CMK (cell line): ENCODE results near the gene PLCH1.

Experiments used
- DNase-seq: peaks from one replicate; pipeline ENCODE4 v3.0.0-alpha.2; 2010; ENCODE audit warnings: low read depth

The PLCH1 gene

DNA sequence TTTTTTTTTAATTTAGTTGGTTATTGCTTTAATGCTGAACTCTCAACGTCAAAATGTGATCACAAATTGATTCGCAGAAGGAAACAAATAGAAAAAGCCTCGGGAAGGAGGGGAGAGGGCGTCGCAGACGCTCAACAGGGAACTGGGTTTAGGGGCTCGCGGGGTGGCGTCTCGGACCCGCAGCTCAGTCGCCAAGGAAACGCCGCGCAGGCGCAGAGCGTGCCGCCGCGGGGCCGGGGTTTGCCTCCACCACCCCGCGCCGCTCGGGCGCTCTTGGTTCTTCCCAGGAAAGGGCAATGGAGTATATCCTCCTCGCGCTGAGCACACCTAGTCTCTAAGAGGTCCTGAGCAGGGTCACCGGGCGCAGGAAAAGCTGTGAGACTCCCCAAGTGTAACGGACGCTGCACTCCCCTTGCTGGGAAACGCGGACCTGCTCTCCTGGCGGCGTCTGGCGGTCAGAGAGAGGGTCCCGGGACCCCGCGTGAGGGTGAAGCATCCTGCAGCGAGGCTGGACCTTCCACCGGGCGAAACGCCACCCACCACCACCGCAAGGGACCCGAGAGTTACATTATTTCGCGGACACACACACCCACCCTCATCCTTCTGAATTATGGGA is 753 bp downstream of the PLCH1 start:
- no peak for DNase-seq

DNA sequence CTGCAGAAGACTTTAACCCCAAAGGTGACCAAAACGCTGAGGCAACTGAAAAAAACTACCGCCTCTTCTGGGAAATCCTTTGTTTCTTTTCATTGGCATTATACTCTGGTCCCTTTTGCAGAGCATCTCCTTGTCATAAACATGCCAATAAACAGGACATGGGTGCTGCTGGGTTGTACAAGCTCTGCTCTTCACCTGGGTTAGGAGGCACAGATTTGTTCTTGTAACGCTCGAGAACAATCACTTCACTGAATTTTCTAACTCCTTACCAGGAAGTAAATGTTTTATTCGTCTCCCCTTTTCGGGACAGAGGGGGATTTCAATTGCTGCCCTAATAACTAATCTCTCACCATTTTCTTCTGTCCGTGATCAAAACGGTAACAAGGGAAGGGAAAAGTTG is 1.3 kb downstream of the PLCH1 start:
- no peak for DNase-seq

DNA sequence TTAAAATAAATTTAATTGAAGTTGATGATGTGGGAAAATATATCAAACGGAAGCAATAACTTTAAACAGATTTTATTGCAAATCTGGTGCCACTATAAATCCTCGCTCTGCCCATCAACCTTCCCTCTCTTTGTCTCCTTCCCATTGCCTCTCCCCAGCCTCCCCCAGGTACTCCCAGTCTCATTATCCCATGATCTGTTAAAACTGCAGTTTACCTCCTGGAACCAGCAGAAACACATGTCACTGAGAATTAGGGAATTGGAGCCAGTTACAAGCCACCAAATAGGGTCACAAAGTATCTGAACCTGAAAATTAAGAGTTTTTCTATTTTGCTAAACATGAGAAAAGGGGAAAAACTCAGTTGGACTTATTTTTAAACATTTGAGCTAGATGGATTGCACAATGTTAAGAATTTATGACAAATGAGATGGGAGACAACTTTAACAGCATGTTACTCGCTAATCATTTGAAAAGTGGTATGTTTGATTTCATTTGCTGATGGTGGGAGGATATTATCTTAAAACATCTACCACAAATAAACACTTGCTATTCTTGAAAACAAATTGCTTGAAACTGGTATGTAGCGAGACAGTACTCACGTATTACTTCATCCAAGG is 2.4 kb downstream of the PLCH1 start:
- DNase-seq: no peak

DNA sequence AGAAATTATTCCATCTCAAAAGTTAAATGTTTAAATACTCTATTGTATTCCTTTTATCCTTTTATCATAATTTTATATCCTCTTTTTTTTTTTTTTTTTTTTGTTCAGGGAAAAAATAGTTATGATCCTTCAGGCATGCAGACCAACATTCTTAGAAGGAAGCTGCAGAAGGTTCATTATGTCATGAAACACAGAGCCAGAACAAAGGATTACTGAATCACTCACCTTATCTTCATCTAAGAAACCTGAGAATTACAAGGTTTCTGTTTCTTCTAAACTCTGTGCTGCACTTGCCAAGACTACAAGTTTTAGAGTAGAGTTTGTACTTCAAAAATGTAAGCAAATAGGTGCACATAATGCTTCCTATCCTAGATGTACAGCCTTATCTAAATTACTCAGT is 3.3 kb downstream of the PLCH1 start:
- no peak for DNase-seq

DNA sequence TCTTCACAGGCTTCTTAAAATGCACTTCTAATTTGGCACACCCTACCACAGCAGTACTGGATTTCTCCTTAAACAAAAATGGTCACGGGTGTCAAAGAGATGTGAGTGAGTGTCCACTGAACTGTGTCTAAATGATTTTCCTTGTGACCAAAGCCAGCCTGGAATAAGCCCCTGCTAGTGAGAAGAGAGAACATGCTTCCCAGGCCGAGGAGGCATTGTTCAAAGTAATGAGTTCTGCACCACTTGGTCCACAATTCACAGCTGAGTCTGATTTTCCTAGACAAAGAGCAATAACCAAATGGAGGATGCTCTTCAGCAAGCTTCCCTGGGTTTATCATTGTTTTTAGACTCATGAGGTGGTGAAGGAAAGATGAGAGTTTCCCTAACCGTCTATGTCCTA is 3.8 kb downstream of the PLCH1 start:
- DNase-seq: no peak

DNA sequence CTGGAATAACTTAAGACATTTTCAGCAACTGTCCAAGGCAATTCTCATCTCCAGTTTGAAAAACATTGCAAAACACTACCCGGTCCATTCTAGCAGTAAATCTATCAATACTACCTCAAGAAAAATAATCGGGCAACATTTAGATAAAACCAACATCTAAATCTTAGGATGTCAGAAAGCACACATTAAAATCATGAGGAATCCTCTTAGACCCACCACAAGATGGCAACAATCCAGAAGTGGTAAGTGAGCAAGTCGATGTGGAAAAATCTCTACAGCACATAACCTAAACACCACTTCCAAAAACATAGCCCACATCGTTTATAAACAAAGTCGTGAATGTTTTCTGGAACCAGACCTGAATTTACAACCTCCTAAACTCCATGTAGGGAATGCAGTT is 5.7 kb downstream of the PLCH1 start:
- no peak for DNase-seq

DNA sequence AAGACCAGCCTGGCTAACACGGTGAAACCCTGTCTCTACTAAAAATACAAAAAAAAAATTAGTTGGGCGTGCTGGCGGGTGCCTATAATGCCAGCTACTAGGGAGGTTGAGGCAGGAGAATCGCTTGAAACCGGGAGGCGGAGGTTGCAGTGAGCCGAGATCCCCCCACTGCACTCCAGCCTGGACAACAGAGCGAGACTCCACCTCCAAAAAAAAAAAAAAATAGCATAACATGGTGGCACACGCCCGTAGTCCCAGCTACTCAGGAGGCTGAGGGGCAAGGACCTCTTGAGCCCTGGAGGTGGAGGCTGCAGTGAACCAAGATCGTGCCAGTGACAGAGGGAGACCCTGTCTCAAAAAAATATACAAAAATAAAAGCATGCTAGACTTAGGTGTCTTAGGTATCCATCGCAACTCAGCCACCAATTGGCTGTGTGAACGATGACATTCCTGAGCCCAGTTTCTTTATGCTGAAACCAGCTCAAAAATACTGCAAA is 6.2 kb downstream of the PLCH1 start:
- no peak for DNase-seq

DNA sequence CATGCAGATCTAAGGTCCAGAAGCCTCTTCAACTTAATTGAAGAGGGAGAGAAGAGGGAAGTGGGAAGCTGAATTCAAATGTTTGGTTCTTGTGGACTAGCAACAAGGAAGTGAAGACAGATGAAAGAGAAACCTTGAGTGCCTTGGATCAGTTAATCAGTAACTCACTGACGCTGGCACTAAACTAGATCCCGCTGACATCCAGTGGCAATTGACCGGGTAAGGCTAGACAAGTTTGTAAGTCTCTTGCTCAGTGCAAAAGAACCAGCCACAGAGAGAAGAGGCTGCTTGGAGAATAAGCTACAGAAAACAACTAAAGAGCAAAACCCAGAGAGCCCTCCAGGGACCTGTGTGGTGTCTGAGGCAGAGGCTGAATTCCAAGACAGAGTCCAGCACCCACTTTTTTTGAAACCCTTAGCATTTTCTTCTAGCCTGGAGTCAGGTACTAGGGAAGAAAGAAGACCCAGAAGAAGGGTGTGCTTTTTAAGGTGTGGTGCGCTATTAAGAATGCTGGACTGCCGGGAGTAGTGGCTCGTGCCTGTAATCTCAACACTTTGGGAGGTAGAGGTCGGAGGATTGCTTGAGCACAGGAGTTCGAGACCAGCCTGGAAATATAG is 6.9 kb downstream of the PLCH1 start:
- no peak for DNase-seq

DNA sequence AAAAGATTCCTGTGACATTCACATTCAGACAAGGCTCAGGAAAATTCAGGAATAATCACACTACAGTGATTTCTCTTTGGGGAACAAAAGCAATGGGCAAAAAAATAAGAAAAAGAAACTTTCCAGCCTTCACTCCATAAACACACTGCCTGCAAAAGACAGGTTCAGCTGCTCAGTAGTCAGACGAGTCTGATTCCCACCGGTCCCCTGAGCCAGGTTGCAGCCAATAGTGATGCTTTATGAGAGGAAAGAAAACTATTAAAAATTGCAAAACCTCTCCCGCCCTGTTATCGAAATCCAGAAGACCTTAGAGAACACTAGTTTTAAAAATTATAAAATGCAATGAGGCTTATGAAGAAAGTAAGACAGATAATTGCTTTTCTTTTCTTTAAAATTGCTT is 8.5 kb downstream of the PLCH1 start:
- DNase-seq: no peak

DNA sequence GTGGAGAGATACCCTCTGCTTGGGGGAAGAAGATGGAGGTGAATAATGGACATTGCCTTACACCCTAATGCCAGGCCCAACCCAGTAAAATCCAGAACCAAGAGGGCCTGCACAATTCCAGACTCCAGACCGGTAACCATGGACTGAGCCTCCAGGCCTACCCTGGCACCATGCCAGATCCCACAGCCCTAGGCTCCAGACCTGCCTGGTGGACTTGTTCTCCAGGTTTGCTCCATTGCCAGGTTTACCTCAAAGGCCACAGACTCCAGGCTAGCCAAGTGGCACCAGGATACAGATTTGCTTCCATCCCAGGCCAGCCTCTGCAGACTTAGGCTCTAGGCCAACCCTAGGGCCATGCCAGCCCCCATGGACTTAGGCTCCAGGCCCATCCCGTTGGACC is 14.0 kb downstream of the PLCH1 start:
- no peak for DNase-seq

DNA sequence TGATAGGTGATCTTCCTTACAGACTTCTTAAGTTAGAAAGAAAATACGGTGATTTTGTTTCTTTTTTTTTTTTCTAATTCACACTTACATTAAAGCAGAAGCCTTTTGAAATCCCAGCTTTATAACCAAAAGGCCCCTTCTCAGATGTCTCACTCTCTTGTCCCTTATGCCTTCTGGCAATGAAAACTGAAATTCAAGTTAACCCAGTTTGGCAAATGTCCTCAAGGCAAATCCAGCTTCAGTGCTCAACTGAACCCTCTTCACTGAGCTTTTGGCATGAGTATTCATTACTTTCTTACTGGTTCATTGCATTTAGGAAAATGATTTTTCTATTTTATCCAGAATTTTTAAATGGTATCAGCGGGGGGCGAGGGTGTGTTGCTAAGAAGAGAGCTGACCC is 17.0 kb downstream of the PLCH1 start:
- DNase-seq: no peak

DNA sequence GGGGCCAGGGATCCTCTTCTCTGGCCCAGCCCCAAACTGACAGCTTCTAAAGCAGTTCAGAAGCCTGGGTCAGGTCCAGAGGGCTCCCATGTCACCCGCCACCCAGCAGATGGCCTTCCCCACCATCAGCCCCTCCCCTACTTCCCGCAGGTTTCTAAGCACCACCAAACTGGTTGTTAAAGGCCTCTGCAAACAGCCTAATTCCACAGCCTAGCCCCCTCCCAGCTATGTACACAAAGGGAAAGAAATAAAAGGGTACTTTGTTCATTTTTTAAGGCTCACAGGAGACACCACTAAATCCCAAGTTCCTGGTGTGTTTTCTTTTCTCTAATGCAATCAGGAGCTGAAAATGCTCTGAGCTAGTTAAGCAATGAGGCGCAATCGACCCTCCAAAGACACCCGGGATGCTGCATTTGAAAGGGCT is 30.6 kb downstream of the PLCH1 start:
- DNase-seq: no peak

DNA sequence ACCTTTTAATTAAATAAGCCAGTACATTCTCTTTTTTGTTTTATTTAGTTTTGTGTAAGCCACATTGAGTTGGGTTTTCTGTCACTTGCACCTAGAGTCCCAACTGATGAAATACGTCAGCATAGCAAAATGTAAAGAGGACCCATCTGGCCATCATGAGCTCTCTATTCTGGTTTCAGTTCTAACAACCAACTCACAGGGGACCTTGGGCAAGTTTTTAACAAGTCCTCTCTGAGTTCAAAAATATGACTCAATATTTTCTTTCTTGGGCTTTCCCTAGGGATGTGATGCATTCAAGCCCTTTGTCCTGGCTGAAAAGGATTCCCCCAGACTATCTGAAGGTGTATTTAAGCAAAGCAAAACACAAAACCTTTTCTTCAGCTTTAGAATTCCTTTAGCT is 32.9 kb downstream of the PLCH1 start:
- no peak for DNase-seq

DNA sequence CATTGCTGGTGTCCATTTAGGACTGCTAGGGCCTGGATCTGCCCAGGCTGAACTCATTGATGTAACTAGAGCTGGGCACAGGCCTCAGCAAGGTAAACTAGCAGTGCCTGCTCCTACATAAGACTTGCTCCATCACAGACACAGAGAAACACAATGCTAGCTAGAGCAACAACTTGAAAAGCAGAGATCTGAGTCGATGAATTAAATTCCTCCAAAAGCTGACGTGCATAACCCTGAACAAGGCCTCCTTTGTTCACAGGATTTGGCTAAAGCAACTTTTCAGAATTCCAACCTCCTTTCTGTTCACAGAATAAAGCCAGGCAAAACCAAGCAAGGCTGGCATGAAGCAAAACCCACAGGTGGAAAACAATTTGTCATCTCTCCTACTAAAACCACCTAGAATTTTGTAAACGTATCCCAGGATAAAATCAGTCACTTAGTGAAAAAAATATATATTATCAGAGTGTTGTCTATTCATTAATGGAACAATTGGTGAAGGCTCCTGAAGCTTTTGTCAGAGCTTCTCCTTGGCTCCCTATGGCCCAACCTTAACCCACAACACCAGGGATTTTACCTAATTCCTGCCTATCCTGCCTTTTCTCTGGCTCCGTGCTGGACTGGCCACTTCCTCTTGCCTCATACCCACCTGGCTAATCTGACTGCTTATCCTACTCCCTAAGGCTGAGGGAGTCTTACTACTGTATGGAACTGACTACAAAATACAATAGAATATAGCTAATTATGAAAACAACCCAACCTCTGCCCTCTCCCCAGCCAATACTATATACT is 39.9 kb downstream of the PLCH1 start:
- no peak for DNase-seq

DNA sequence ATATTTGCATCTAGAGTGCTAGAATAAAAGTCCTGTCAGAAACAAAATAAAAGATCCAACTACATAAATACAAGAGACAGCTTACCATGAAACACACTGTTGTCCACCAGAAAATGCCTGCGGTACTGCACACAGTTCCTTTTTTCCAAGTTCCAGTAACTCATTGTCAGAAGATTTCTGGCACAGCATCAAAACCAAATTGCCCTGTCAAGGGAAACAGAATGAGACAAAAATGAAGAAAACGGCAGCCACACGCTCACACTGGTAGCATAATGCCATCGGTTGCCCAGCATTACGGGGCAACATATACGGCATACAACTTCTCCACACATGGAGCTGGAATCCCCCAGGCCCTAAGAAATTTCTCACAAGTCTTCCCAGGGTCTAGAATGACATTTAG is 40.8 kb downstream of the PLCH1 start:
- no peak for DNase-seq

DNA sequence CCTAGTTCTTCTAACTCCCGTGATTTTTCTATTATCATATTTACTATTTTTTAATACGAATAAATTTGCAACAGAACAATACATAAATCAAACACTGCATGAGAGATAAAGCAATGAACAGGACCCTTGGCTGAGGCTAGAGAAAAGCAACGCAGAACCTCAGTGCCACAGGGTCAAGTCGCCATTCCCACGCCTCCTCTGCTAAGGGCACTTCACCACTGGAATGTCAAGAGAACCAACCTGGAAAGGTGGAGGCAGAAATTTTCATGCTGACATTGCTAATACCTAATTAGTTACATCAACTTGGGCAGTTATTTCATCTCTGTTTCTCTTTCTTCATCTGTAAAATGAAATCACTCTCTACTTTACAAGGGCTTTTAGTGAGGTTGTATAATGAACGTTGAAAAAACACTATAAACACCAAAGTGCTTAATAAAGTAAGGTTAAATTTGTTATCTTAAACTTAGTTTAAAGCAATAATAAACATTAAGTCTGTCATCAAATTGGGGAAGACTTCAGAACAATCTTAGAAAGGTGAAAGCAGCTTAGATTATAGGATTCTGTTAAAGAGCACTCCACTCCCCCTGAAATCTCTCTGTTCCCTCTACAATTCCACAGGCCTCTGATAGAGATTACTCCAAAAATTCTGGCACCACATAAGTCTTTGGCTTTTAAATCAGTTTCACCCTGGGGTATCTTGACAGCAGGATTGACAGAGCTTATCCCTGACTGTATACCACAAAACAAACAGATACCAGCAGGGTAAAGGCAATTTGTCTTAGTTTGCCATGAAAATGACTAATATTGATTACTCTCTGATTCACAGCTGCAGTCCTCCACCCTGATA is 41.9 kb downstream of the PLCH1 start:
- no peak for DNase-seq

DNA sequence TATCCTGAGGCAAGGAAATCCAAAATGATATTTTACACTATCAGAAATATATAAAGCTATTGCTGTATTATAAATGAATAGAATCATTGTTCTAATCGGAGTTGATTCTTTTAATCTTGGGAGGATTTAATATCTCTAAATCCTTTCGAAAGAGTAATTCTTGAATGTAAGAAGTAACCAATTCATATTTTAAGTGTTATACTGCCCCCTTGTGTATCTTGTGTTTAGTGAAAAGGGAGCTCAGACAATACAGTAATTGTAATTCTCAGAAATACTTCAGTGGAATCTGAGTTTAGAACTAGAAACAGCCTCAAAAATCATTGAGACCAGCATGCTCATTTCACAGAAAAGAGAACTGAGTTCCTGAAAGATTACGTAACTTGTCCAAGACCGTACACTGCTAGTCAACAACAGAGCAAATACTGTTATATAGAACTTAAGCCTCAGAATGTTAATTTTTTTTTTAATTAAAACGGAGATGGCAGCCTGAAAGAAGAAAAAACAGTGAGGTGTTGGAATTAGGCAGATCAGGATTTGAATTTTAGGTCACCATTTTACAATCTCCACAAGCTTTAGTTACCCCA is 42.9 kb downstream of the PLCH1 start:
- no peak for DNase-seq

DNA sequence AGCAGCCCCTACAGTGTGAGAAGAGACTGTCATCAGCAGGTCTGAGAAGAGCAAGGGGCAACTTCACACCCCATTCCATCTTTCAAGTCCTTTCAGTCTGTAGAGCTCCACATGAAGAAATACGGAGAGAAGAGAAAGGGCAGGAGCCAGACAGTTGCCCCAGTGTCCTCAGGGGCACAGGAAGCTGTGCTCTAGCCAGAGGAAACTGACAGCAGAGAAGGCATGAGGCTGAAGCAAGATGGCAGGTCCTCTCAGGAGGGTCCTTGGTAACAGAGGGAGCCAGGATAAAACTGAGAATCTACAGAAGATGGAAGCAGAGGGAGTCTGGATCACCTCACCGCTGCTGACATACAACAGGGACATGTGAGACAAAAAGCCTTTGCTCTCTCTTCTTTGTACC is 47.3 kb downstream of the PLCH1 start:
- no peak for DNase-seq

DNA sequence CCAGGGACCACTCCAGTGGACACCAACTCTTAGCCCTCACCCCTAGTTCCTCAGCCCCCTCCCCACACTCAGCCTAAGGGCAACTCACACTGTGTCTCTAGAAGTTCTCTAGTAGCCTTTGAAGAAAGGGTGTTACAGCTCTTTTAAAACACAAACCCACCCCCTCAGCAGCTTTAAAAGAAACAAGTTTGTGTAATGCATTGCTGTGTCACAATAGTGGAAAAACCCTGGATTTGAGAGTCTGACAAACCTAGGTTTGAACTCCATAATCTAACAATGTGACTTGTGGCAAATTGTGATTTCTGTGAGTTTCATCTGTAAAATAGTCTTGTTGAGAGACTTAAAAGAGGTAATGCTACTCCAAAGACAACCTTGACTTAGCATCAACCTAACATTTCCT is 54.0 kb downstream of the PLCH1 start:
- no peak for DNase-seq

DNA sequence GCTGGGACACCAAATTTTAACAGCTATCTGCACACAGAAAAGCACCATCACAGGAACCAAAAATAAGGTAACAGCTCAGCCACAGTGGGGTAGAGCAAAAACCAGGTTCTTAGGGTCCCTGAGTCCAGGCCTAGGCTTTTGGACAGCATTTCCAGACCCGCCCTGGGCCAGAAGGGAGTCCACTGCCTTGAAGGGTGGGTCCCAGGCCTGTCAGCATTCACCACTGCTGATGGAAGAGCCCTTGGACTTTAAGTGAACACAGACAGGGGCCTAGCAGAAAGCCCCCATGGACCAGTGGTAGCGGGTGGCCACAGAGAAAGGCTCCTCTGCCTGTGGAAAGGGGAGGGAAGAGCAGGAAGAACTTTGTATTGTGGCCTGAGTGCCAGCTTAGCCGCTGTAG is 56.4 kb downstream of the PLCH1 start:
- DNase-seq: no peak

DNA sequence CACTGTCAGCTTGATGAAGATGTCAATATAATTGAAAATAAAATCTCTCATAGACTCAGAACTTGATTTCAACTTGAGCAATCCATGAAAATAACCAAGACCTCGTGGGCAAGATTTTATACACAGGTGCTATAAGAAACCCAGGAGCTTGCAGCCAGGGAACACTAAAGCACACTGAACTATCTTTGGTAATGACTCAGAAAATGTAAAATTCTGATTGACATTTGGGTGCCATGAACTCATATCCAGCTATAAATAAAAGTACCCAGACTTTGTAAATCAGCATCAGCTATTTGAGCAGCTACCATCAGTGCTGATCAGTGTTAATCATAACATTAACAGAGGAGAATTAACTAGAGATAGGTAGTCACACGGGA is 61.5 kb downstream of the PLCH1 start:
- no peak for DNase-seq
